ENCODE data around the gene DDX25.
"Not testable (repeated sequence)": the region's sequence is repeated elsewhere in the genome, so short reads cannot be mapped to it uniquely, and the experiment has no call there.

Gene DDX25

DNA sequence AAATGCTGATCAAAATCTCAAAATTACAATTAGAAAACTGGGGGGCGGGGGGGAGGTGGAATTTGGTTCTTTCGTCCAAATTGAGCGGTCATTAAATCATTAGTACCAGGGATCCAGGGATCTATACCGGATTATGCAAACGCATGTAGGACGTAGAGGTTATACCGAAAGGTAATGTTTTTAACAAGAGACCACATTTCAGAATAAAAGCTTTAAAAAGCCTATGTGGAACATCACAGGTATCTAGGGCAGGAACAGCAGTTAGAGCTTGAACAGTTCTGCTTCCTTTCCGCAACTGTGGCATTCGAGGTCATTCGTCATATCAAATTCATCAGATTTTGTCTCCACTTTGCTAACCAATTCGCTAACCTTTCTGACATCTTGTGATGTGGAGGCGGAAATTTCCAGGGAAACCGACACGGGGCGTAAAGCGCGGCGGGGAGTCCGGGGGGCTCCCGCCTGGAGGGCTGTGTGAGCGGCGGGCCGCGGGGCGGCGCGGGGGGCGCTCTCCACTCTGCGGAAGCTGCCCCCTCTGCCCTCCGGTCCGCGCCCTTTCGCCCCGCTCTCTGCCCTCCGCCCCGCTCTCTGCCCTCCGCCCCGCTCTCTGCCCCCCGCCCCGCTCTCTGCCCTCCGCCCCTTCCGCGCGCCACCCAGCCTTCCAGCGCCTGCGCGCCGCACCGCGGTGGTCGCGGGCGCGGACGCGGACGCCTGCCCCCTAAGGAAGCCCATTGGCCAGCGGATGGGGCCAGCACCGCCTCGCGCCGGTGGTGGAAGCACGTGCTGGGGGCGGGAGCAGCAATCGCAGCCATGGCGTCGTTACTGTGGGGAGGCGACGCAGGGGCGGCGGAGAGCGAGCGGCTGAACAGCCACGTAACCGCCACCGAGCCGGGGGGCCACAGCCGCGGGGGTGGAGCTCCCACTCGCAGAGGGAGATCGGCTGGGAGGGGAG is at the start of gene DDX25:
Gene DDX25 (plus strand): TSS at position 798 of the 949 bp plus-strand sequence. CDS start 10 bp downstream, at position 808.
- DNase-seq, result no peak

GRCh38 chr11:125857670-125858069 is 46.6 kb upstream of the DDX25 start:
- not testable (repeated sequence) for DNase-seq

DNA sequence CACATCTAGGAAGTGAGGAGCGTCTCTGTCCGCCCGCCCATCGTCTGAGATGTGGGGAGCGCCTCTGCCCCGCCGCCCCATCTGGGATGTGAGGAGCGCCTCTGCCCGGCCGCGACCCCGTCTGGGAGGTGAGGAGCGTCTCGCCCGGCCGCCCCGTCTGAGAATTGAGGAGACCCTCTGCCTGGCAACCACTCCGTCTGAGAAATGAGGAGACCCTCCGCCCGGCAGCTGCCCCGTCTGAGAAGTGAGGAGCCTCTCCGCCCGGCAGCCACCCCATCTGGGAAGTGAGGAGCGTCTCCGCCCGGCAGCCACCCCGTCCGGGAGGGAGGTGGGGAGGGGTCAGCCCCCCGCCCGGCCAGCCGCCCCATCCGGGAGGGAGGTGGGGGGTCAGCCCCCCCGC is 41.5 kb upstream of the DDX25 start:
- DNase-seq, result not testable (repeated sequence)

DNA sequence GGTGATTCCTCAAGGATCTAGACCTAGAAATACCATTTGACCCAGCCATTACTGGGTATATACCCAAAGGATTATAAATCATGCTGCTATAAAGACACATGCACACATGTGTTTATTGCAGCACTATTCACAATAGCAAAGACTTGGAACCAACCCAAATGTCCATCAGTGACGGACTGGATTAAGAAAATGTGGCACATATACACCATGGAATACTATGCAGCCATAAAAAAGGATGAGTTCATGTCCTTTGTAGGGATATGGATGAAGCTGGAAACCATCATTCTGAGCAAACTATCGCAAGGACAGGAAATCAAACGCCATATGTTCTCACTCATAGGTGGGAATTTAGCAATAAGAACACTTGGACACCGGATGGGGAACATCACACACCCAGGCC is 39.0 kb upstream of the DDX25 start:
- DNase-seq, result not testable (repeated sequence)

GRCh38 chr11:125869521-125869920 is 34.8 kb upstream of the DDX25 start:
- no peak for DNase-seq

GRCh38 chr11:125871391-125872137 is 32.7 kb upstream of the DDX25 start:
- DNase-seq, result no peak

DNA sequence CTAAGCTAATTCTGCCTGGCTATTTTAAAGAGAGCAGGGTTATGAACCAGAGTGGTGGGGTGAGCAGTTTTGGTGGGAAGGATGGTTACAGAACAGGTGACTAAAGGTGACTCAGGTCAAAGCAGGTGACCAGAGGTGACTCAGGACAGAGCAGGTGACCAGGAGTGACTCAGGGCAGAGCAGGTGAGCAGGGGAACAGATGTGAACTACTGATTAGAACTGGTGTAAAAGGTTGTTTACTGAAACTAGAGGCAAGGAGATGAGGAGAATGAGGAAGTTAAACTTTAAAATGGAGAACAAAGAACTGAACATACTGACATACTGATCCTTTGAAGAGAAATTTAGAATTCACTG is 32.2 kb upstream of the DDX25 start:
- no peak for DNase-seq

- no peak for DNase-seq
Observed at GRCh38 chr11:125873881-125874555, 30.3 kb upstream of the DDX25 start.

- DNase-seq, result no peak
Observed at GRCh38 chr11:125874556-125875124, 29.7 kb upstream of the DDX25 start.

GRCh38 chr11:125881291-125881690 is 23.0 kb upstream of the DDX25 start:
- no peak for DNase-seq

GRCh38 chr11:125883375-125883774 is 20.9 kb upstream of the DDX25 start:
- DNase-seq, result no peak

GRCh38 chr11:125886997-125887372 is 17.3 kb upstream of the DDX25 start:
- DNase-seq, result no peak

- DNase-seq, result peak; percentile 59
Observed at GRCh38 chr11:125887373-125888324, 16.7 kb upstream of the DDX25 start, which contains the start of gene HYLS1. TSS of gene HYLS1 (plus strand) at chr11:125887668. CDS start at chr11:125899369, 11,701 bp downstream.

GRCh38 chr11:125890447-125891100 is 13.7 kb upstream of the DDX25 start:
- DNase-seq, result no peak

GRCh38 chr11:125892071-125892470 is 12.2 kb upstream of the DDX25 start:
- DNase-seq, result no peak

DNA sequence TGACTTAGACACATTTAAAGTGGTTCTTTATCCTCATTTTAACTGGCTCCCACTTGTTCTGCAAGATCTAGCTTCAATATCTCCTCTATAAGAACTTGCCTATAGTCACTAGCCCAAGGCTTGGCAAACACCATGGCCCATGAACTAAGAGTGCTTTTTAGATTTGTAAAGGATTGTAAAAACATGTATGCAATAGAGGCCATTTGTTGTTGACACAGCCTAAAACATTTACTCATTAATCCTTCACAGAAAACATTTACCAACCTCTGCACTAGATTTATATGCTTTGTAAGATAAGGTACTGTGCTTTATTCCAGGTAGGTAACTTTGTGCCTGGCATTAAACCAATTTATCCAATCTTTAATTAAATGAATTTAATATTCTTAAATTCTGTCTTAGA is 11.3 kb upstream of the DDX25 start:
- DNase-seq, result no peak

- DNase-seq, result no peak
Observed at GRCh38 chr11:125901872-125902271, 2.4 kb upstream of the DDX25 start.

- no peak for DNase-seq
Observed at GRCh38 chr11:125902277-125902926, 1.9 kb upstream of the DDX25 start.

DNA sequence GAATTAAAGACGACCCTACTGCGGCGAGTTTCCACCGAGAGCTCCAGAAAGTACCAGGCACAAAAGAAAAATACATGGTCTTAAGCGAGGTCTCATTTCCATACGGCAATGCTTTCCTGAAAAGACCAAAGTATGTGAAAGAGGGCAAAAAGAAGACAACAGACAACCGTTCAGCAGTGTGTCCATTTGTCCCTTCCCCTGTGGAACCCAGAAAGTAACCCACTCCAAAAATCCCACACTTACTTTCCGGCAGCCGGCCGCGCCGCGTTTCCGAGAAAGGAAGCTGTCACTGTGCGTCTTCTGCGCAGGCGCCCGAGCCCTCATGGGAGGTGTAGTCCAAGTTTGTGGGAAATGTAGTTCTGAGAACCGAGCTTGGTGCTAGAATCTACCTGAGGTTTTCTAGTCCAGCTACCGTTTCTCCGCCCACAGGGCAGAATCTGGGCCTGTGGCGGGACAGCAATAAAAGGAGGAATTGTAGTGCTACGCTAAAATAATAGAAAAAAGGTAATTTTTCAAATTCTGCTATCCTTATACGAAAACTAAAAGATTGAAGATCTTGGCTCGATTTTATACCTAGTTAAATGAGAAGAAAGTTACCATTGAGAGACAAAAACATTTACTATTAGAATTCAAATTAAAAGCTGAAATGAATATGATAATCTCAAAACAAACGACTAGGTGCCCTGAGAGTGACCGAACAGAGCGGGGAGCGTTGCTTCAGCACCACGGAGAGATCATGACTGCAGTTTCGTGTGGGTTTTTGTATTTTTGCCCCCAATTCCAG is 1.2 kb upstream of the DDX25 start, which contains the start of gene PUS3:
Gene PUS3 (minus strand): TSS at position 280 of the 784 bp plus-strand sequence. CDS start 6,922 bp downstream, outside the sequence.
- DNase-seq, result peak; percentile 60

DNA sequence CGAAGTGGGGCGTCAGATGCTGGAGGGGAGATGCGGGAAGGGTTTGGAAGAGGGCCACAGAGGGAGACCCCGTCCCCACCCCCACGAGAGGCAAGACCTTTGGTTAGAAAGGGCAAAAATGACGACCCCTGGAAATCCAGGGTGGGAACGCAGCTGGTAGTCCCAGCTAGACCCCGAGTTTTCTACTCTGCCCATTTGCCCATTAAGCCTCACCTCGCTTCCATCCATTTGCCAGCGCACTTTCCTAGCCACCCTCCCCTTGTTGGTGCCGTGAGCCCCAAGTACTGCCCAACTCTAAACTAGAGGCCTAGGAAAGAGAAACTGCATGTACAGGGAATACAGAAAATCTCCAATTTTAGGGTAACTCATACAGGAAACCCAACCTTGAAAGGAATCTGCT is 370 bp downstream of the DDX25 start:
- DNase-seq, result no peak

All from NCI-H1436 treated with DMSO at 0.1 percent for 48 hours (cell line).